ENCODE results near the gene PRR30. TPM values are rescaled to one million over a fixed set of nuclear protein-coding genes. Genes with fewer than 3 reads are reported as not detected.
A peak's percentile ranks its signal among the peaks of the same experiment; 100 is the strongest.

The PRR30 gene
- total RNA-seq, 4 donors from 2014 or later, result not detected

DNA sequence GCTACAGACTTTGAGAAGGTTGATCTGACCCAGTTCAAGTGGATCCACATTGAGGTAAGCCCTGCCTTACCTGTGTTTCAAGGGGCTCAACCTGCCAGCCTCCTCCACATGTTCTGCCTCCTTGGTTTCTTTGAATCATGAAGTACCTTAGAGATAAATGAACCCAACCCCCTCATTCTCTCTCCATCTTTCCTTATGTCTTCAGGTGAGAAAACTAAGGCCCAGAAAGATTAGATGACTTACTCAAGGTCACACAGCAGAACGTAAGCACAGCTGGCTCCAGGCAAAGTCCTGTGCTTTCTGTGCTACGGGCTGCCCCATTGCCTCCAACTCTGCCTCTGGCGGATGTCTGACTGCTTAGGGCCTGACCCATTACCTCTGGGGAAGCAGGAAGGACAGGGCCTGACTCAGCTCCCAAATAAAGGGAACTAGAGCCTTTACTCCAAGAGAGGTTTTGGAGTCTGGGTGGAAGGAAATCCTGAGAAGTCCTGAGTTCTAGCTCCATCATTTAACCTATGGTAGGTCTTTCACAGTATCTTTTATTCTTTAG is 42.4 kb downstream of the PRR30 start:
- Histone ChIP-seq H3K27ac (no peak overlapping the region), H3K4me1 (peaks cover 6 to 11% (median 8%) of the 10 kb centered on the region in 3 donors), H3K27me3 (no peaks in the 10 kb centered on the region), H3K36me3 (peaks cover 0 to 5% (median 0%) of the 10 kb centered on the region in 3 donors), H3K4me3 (no peak overlapping the region), H3K9me3 (no peaks in the 10 kb centered on the region)
- intact Hi-C loops (cut with DNase I), result loop anchor here (10.0 kb wide), 1 partner anchor 208 kb away; the partner anchor contains the start of gene UCN
- TF ChIP-seq, protein P1, sequence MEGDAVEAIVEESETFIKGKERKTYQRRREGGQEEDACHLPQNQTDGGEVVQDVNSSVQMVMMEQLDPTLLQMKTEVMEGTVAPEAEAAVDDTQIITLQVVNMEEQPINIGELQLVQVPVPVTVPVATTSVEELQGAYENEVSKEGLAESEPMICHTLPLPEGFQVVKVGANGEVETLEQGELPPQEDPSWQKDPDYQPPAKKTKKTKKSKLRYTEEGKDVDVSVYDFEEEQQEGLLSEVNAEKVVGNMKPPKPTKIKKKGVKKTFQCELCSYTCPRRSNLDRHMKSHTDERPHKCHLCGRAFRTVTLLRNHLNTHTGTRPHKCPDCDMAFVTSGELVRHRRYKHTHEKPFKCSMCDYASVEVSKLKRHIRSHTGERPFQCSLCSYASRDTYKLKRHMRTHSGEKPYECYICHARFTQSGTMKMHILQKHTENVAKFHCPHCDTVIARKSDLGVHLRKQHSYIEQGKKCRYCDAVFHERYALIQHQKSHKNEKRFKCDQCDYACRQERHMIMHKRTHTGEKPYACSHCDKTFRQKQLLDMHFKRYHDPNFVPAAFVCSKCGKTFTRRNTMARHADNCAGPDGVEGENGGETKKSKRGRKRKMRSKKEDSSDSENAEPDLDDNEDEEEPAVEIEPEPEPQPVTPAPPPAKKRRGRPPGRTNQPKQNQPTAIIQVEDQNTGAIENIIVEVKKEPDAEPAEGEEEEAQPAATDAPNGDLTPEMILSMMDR (IDR thresholded peaks at IDR 0.05), result no peak
- TF ChIP-seq POLR2A (IDR thresholded peaks at IDR 0.05), result no peak
- no peak for DNase-seq
- WGBS, 2 donors, result 70 to 85% methylated on average over 3 of the region's 3 CpGs

DNA sequence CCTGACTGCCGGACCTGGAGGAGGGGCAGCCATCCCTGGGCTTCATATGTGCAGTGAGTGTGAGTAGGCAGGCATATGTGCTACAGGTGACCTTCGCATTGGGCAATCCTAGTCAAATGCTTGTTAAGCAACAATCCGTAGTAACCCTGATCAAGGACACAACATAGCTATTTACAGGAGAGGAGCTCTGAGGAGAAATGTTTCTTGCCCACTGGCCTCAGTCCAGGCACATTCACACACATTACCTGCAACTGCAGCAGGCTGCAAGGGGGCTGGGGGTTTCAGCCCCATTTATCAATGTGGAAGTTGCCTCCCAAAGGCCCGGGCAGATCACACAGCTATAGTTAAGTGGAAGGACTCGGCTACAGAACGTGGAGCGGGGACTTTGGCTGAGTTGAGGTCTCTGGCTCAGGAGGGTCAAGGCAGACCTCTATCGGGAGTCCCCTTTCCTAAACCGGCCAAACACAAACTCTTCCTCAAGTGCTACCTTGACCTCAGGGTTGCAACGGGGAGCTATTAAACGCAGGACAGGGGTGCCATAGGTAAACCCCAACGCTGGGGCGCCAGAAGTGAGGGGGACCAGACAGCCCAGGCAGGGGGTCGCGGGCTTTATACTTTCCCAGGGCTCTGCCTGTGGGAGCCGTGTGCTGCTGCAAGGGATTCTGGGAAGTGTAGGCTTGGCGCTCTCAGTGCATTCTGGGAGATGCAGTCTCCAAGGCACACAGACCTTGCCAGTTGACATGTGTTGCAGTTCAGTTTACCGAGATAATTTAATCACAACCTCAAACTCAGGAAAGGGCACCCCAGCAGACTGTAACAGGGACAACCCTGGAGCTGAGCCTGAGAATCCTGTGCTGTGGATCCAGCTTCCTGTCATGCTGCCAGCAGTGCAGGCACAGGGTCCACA is 43.2 kb downstream of the PRR30 start:
- DNase-seq, result no peak
- intact Hi-C loops (cut with DNase I), result loop anchor here (10.0 kb wide), 1 partner anchor 209 kb away; the partner anchor contains the start of gene UCN
- TF ChIP-seq, protein P1 (IDR thresholded peaks at IDR 0.05), result peak in 1 of 6 experiments; percentile 20
- TF ChIP-seq POLR2A (IDR thresholded peaks at IDR 0.05), result no peak
- WGBS, 2 donors, result 27 to 60% methylated on average over 2 to 10 of the region's 18 CpGs
- H3K9me3 ChIP-seq, result no peaks in the 10 kb centered on the region
- H3K36me3 ChIP-seq, result peaks cover 0 to 5% (median 0%) of the 10 kb centered on the region in 3 donors
- peaks cover 6 to 11% (median 8%) of the 10 kb centered on the region in 3 donors for H3K4me1 ChIP-seq
- no peak overlapping the region for H3K27ac ChIP-seq
- peak overlapping the region in 3 of 4 donors; percentile 26 to 57 (median 32) for H3K4me3 ChIP-seq
- H3K27me3 ChIP-seq, result no peaks in the 10 kb centered on the region

DNA sequence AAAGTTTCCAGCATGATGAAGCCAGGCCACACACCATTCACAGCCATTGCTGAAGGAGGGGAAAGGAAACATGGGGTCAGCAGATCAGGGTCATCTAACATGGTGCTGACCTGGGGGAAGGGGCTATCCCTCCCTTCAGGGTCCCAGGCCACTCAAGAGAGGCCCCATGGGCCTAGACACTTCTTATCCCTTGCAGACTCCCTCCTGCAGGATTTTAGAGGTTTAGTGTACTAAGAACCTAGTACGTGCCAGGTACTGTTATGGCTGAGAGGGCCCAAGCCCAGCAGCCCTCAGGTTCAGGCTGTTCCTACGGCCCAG is 43.8 kb downstream of the PRR30 start:
- DNase-seq, result no peak
- Histone ChIP-seq H3K4me3 (no peak overlapping the region), H3K4me1 (peaks cover 6 to 11% (median 8%) of the 10 kb centered on the region in 3 donors), H3K27ac (no peak overlapping the region), H3K36me3 (peaks cover 0 to 5% (median 0%) of the 10 kb centered on the region in 3 donors), H3K9me3 (no peaks in the 10 kb centered on the region), H3K27me3 (no peaks in the 10 kb centered on the region)
- WGBS, 2 donors, result 90 to 100% methylated on average over 1 to 2 of the region's 2 CpGs
- intact Hi-C loops (cut with DNase I), result loop anchor here (10.0 kb wide), 1 partner anchor 209 kb away; the partner anchor contains the start of gene UCN
- TF ChIP-seq, protein P1 (IDR thresholded peaks at IDR 0.05), result no peak
- TF ChIP-seq POLR2A (IDR thresholded peaks at IDR 0.05), result no peak

DNA sequence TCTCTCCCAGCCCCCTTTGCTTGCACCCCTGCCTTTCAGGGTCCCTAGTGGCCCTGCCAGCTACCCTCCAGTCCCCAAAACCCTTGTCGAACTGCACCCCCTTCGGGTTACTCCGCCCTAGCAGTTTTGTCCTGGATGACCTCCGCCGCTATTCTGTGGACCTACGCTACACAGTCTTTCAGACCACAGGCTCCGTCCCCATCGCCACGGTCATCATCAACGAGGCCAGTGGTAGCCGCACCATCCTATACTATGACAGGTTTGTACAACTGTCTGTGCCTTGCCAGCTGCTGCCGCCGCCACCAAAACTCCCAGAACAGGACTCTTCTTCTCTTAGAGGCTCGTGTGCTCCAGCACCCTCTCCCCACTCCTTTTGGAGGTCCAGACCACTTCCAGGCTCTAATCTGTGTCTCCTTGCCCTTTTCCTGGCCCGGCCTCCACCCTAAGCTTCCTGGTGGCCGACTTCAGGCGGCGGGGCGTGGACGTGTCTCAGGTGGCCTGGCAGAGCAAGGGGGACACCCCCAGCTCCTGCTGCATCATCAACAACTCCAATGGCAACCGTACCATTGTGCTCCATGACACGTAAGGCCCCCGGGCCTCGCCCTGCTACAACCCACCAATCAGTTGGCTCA is 44.7 kb downstream of the PRR30 start:
- peaks cover 0 to 4% (median 0%) of the 10 kb centered on the region in 3 donors for H3K36me3 ChIP-seq
- intact Hi-C loops (cut with DNase I), result loop anchor here (10.0 kb wide), 1 partner anchor 210 kb away; the partner anchor contains the start of gene UCN
- no peak overlapping the region for H3K27ac ChIP-seq
- WGBS, 2 donors, result 90 to 92% methylated on average over 12 to 17 of the region's 24 CpGs
- DNase-seq, result no peak
- H3K27me3 ChIP-seq, result no peaks in the 10 kb centered on the region
- H3K9me3 ChIP-seq, result no peaks in the 10 kb centered on the region
- TF ChIP-seq, protein P1 (IDR thresholded peaks at IDR 0.05), result no peak
- no peak for TF ChIP-seq POLR2A (IDR thresholded peaks at IDR 0.05)
- H3K4me3 ChIP-seq, result no peak overlapping the region
- H3K4me1 ChIP-seq, result peaks cover 6 to 11% (median 8%) of the 10 kb centered on the region in 3 donors
